ENCODE measurements around the gene ARHGAP22. TPM values are rescaled to one million over a fixed set of nuclear protein-coding genes. Genes with fewer than 3 reads are reported as not detected.

Gene ARHGAP22
- polyA plus RNA-seq, 1 donor = 1.3 TPM

DNA sequence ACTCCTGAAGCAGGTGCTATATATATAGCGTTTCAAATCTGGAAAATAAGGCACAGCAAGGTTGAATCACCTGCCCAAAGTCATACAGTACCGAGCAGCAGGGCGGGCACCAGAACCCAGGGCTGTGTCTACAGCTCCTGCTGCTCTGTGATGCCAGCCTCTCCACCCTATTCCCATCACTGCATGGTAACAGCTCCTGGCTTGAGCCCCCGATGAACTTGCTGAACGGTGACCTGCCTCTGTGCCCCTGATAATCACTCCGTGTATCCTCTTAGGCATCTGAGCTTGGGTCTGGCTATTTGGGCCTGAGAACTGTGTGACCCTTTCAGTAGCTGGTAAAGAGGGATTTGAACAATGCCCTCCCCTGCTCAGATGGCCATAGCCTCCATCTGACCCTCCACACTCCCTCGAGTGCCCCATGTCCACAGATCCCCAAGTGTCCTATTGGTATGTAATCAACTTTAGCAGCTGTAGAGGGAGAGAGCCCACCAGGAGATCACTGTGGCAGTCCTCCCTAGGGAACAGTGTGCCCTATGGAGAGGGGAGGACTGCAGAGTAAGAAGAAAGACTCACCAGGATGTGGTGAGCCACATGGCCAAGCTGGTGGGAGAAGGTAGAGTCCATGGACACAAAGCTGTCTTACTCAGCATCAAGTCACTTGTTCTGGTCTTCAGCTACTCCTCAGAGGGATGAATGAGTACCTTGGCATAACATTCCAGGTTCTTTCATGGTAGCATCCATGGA, 1.1 kb upstream of the ARHGAP22 start:
- DNase-seq = no peak

DNA sequence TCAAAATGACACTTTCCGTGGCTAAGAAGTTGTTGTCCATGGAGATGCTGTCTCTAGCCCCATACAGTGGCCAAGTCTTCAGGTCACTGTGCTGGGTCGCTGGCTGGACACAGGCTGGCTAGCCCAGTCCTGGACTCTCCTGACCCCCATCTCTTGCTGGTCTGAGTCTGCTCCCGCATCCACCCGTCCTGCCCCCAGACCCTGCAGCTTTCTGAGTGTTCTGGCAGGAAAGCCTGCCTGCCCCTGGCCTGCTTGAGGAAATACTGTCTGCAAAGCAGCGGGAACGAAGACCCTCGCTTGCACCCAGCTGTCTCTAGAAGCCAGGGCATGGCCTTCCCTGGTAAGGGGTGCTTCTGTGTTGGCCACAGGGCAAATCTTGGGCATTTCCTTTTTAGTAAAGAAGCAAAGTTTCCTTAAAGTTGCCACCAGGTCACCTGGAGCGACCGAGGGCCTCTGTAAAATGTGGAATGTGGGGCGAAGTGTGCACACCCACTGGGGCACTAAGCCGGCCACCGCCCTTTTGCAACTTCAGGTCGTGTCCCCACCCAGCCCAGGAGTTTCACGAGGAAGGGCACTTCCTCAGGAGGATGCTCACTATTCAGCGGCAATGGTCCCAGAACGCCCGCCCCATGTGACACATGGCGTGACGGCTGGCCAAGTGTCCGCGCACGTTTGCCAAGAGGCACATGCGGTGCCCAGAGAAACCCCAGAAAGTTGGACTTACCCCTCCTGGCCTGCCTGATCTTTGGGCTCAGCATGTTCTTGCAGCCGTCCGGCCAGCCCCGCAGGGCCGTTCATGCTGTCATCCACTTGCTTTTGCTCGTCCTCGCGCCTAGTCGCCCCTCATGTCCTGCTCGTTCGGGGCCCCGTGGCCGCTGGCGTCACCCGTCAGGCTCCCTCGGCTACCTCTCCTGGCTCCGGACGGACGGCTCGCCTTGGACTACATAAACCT, 558 bp downstream of the ARHGAP22 start:
- DNase-seq = no peak

DNA sequence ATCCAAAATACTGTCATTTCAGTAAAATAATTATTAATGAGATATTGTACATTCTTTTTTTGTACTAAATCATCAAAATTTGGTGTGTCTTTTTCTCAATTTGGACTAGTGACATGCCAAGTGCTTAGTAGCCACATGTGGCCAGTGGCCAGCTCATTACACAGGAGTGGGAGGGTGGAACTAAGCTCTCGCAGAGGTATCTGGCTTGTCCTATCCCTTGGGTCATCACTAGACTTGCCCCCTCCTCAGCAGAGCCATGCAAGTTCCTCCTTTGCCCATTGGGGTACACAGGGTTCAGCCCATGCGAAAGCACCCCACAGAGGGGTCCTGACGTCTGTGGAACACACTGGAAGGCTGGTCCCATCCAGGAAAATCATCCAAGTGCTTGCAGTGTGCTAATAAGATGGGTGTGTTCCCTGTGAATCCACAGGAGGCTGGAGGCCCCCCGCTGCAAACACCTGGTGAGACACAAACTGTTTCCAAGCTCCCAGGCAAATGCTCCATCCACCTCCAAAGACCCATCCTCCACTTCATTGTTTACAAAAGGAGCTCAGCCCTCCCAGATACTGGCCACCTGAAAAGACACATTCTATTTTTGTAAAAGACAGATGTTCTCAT, 1.3 kb downstream of the ARHGAP22 start:
- no peak for DNase-seq

DNA sequence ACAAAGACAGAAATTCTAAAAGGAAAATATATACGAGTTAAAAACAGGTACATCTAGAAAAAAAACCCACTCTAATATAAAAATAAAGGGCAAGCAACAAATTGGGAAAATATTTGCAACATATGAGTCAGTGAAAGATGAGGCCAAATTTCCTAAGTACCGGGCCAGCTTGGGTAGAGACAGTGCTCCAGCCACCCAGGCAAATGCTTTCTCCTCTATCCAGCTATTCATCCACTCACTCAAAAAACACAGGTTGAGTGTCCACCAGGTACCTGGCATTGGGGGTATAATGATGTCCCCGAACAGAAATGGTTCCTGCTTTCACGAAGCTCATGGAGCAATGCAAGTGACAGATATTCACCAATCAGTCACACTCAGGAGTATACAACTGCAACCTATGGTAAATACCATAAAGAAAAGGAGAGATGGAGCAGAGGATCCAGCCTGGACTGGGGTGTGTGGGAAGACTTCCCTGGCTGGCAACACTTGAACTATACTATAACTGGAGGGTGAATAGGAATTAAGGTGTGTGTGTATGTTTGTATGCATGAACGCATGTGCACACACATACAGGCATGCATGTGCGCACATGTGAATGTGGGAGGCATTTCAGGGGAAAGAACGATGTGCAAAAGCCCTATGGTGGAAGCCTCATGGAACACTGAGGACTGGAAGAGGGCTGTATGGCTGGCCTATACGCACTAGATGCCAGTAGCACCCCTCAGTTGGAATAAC, 2.3 kb downstream of the ARHGAP22 start:
- no peak for DNase-seq

DNA sequence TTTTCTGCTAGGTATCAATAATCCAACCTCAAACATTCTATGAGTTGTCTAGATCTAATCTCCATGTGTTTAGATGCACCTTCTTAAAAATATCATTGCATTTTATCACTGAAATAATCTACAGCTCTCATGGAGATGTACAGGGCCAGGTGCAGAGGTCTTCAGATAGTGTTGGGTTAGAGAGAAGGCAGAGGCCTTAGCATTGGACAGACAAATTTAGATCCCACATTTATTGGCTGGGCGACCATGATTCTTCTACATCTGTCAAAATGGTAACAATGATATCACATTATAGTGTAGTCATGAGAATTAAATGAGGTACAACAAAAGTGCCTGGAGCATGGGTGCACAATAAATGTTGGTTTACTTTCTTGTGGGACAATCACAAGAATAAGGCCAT, 3.1 kb downstream of the ARHGAP22 start:
- DNase-seq = no peak

DNA sequence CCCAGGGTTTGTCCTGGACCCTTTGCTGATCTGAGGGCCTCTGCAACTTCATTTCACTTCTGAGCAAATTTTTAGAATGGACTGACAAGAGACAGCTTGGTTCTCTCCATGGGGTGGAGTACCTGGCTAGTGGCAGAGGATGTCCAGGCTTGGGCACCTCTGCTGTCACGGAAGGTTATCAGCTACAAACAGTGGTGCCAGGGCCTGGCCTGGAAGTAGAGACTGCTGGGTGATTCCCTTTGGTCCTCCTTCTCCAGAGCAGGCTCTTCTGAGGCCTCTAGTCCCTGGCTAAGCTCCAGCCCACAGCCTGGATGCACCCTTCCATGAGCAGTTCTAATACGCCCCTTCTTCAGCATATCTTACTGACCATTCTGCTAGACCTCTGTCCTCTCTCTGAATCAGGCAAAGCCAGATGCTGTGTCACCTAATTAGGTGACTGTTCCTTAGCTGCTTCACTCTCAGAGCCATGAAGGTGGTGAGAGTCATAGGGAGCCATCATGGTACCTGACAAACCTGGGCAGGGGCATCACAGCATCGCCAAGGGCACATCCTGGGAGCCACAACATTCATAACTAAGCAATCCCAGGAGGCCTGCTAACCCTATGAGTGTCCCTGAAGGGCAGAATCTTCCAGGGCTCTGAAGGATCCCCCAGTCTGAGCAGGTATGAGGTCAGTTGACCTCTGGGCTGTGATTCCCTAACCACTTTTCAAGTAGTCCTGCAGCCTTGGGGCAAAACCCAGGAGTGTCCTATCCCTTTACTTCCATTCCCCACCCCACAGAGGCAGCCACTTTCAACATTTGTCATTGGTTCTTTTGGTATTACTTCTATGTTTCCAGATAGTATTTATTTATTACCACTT, 4.0 kb downstream of the ARHGAP22 start:
- no peak for DNase-seq

DNA sequence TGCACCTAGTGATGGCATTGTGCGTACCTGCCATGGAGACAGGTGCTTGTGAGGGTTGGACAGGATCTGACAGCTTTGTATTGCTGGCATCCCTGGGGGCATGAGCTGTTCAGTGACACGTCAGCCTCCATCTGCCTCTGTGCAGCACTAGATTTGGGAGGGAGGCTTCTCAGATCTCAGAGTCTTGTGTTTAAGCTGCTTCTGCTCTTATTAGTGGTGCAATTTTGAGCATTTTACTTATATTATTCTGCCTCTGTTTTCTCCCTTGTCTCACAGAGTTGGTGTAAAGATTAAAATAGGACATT, 5.1 kb downstream of the ARHGAP22 start:
- no peak for DNase-seq

DNA sequence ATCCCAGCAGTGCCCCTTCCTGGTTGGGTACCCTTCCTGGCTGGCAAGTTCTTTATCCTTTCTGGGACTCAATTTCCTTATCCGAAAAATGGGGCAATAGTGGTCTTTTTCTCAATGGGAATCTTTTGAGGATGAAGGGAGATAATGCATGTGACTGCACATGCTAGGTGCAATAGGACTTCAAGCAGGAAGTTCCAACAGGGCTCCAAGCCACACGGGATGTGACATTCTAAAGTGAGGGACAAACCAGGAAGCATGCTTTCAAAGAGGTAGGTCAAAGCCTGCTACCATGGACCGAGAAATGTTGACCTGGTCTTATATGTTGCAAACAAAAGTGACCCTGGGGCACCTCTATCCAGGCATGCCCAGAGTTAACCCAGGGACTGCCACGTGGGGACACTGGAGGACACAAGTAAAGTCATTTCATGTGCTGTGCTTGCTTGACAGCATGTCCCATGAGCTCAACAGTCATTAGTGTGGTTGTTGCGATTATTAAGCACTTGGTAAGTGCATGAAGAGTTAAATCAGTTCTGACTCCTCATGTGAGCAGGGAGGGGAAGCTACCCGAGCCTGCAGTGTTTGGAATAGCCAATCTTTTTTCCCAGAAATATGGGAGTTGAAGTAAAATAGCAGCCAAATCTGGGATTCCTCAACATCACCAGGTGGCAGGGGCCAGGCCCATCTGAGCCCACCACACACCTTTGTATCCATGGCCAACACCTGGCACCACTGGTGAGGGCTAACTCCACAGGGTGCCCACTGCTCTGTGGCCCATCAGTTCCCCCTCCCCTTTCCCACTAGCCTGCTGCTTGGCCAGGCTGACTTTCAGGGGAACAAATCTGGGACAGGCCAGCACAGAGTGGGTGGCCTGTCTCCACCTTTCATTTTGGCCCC, 5.7 kb downstream of the ARHGAP22 start:
- no peak for DNase-seq

DNA sequence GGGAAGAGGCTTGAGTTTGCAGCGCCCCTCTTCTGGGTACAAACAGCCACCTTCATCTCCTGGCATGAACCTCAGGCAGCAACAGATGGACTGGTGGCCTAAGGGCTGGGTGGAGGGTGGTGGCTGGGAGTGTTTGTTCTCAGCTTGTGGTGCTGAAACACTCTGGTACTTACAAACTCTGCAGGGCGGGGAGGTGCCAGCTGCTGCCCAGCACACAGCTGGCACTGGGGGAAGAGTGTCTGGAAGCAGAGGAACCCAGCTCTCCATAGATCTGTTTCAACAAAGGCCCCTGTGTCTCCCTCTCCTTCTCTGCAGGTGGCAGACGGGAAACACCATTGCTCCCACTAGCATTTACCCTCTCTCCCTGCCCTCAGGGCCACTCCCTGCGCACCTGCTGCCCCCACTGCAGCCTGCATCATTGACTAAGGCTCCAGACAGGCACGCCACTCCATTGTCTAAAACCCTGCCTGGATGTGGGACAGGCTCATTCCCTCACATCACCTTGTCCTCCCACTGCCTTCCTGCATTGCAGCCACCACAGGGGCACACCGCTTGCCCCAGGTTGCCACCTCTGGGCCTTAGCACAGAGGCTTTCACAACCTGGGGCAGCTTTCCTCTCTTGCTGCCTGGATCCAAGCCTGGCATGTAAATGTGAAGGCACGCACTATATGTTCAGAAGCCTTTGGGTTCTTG, 6.5 kb downstream of the ARHGAP22 start:
- no peak for DNase-seq

DNA sequence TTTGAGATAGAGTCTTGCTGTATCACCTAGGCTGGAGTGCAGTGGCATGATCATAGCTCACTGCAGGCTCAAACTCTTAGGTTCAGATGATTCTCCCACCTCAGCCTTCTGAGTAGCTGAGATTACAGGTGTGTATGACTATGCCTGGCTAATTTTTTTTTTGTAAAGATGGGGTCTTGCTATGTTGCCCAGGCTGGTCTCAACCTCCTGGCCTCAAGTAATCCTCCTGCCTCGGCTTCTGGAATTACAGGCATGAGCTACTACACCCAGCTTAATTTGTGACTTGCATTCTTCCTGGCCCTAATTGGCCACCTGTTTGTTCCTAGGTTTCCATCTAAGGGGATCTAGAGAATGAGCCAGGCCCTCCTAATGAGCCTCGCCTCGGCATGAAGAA, 9.3 kb downstream of the ARHGAP22 start:
- DNase-seq = no peak

DNA sequence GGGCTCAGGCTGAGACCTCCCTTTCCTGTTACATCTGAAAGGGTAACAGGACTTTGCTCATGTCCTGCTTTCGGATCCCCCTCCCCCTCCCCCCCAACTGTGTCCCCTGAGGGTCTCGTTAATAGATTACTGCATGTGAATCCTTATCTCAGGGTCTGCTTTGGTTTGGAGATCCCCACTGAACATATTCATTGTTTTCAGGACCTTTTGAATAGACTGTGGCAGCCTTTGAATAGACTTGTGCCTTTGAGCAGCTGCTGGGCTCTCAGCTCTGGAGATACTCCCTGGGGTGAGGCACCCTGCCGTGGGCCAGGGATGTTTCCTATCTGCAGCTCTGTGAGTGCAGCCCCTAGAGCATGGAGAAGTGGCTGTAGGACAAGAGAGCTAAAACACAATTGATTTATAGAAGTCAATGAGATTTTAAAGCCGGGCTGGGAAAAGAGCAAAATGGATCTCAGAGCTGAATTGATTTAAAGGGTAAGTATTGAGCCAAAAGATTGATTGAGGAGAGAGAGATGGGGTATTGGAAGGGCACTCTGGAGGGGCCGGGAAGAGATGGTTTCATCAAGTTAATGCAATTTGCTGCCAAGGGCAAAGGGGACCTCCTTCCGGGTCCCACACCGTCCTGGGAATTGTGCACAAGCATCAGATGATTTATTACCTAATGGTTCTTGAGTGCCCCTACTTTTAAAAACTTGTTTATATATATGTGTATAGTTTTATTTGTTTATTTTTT, 9.9 kb downstream of the ARHGAP22 start:
- no peak for DNase-seq

DNA sequence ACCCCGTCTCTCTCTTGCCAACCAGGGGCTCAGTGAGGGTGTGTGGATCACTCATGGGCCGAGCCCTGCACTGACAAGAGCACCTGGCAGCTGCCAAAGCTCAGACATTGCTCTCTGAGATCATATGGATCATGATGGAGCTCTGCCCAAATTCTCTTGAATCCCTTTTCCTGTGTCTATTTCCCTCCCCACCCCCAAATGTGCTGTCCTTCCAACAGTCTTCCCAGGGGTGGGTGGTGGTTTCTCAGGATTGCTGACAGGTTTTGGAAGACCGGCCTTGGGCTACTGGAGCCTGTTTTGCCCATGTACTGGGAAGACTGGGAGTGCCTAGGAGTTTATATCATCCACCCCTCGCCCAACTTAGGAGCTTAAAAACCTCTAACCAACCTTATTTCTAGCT, 10.5 kb downstream of the ARHGAP22 start:
- no peak for DNase-seq

DNA sequence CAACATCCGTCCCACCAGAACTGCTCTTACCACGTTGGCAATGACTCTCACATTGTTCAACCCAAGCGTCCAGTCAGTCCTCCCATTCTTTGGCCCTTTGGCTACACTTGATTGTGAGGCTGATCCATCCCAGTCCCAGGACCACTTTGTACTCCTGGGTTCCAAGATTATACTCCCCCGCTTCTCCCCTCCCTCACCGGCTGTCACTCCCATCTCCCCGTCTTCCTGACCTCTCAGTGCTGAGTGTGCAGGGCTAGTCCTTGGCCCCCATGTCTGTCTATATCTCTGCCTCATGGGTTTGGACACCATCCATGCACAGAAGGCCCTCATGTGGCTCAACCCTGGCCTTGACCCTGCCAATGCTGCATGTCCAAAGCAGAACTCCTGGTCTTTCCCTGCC, 12.5 kb downstream of the ARHGAP22 start:
- DNase-seq = no peak

DNA sequence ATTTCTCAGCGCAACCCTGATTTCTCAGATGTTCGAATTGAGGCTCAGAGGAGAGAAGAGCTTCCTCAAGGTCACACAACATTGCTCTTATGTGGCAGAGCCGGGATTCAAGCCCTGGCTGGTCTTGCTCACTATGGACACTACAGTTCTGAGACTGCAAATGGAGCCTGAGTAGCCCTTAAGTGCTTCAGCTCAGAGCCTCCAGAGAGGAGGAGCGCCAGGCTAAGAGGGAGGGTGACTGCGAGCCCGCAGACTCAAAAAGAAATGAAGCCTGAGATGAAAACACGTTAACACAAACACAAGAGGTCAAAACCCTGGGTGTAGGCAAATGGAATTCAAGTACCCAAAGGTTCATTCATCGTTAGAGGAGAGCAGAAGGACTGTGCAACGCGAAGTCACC, 13.9 kb downstream of the ARHGAP22 start:
- no peak for DNase-seq

DNA sequence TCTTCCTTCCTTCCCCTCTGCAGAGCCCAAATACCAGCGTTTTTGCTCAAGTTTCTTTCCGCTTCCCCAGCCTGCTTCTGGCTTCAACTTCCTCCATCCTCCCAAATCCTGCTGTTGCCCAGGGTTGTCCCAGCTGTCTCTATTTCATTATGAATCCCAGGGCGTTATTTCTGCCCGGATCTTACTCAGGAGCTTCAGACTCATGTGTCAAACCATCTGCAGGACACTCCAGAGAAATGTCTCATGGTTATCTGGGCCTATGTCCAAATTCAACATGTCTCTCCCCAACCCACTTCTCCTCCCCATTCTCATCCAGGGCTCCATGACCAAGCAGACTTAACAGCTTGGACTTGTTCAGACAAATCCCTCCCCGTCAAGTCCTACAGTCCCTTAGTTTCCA, 15.6 kb downstream of the ARHGAP22 start:
- no peak for DNase-seq

DNA sequence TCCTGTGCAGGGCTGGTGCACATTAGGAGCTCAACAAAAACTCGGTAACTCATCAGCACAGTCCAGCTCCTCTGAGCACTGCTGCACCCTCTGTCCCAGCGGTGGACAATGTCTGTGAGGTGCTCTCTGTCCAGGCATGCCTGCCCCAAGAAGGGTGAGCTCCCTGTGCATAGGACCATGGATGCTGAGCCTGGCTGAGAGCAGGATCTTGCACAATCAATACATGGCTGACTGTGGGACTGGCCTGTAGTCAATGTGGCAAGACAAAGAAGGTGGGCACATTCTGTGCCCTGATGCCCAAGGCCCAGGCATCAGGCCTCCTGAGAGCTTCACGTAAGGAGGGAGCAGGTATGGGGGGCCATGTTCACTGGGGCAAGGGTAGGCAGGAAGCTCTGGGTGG, 17.1 kb downstream of the ARHGAP22 start:
- DNase-seq = no peak

DNA sequence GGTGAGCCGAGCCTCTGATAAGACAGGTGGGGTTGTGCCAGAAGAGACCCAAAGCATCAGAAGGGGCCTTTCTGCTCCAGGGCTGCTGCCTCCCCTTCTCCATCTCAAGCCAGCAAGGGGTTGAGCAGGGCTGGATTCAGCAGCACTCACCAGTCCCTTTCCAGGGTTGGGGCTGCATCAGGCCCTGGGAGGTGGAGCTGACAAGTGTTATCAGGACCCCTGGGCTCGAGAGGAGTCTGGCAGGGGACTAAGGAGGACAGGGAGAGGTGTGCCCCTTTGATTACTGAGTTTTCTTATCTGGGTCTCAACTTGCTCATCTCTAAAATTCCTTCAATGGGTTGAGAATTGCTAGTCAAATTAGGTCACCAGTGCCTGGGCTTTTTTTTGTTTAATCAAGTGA, 17.8 kb downstream of the ARHGAP22 start:
- no peak for DNase-seq

DNA sequence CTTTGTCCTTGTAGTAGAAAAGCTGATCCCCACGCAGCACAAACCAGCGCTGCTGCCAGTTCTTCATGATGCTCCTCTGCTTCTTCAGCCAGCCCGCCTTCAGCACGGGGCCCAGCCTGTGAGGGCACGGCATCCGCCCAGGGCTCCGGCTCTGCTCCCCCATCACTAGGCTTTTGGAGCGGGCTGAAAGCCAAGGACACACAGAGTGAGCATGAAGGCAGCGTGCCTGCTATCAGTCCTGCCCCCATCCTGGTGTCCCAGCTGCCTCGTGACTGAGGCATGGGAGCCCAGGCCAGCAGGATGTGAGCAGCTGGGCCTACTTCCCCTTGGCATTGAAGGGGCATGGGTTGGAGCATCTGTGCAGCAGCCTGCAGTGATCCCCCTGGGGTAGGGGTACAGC, 21.9 kb downstream of the ARHGAP22 start:
- no peak for DNase-seq

DNA sequence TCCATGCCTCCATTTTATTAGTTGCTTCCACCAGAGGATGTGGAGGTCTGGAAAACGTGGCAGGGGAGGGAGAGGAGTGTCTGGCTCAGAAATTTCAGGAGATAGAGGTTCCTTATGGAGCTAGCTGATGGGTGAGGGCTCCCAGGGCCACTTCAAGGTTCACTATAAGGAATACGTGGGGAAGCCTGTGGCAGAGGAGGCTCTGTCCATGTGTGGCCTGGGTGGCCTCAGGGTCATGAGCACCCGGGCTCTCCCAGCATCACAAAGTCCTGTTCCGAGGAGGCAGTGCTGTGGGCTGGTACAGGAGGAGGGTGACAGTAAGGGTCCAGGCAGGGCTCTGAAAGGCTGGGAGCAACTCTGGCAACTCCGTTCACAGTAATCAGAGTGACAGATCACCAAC, 24.6 kb downstream of the ARHGAP22 start:
- no peak for DNase-seq

Measured in hindlimb muscle (tissue), 1 donor.